22Rv1 (cell line): ENCODE measurements around the gene SLC5A5.

Experiments
- H3K27ac ChIP-seq: fragments of 450-650 bp; 2 replicates; pipeline ENCODE4 v1.5.1; 2017
- ZFX ChIP-seq: fragments of 450-650 bp; IDR thresholded peaks from 2 replicates; pipeline ENCODE4 v1.6.1; 2017; ENCODE audit warnings: antibody characterized with exemption, borderline replicate concordance
- TF ChIP-seq, protein P1 (sequence below): fragments of 450-650 bp; IDR thresholded peaks from 2 replicates; pipeline ENCODE4 v1.5.1; 2017; ENCODE audit warnings: mild to moderate bottlenecking

Gene SLC5A5

DNA sequence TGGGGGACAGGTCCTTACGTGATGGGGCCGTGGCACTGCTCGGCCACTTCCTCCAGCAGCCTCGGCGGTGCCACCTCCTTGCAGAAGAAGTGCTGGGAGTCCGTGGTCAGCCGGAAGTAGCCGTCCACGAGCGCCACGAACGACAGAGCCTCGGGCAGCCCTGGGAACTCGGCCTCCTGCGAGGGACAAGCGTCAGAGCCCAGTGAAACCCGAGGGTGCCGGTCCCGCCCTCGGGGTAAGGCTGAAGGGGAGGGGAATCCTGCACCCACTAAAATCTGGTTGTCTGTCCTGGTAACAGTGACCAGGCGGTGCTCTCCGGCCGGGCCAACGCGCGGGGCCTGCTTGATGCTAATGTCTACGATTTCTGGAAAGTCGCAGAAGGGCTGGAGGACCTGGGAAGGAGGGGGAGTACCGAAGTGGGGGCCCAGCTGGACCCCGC, 30.4 kb upstream of the SLC5A5 start:
- TF ChIP-seq, protein P1, sequence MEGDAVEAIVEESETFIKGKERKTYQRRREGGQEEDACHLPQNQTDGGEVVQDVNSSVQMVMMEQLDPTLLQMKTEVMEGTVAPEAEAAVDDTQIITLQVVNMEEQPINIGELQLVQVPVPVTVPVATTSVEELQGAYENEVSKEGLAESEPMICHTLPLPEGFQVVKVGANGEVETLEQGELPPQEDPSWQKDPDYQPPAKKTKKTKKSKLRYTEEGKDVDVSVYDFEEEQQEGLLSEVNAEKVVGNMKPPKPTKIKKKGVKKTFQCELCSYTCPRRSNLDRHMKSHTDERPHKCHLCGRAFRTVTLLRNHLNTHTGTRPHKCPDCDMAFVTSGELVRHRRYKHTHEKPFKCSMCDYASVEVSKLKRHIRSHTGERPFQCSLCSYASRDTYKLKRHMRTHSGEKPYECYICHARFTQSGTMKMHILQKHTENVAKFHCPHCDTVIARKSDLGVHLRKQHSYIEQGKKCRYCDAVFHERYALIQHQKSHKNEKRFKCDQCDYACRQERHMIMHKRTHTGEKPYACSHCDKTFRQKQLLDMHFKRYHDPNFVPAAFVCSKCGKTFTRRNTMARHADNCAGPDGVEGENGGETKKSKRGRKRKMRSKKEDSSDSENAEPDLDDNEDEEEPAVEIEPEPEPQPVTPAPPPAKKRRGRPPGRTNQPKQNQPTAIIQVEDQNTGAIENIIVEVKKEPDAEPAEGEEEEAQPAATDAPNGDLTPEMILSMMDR = no peak
- no peak for TF ChIP-seq ZFX
- H3K27ac ChIP-seq = peak overlapping the region; percentile 72

- H3K27ac ChIP-seq = peak overlapping the region; percentile 72
- TF ChIP-seq, protein P1 = no peak
- TF ChIP-seq ZFX = no peak
Observed at GRCh38 chr19:17841810-17842662, 29.7 kb upstream of the SLC5A5 start.

GRCh38 chr19:17842663-17843291, 29.0 kb upstream of the SLC5A5 start:
- TF ChIP-seq, protein P1 = no peak
- TF ChIP-seq ZFX = no peak
- H3K27ac ChIP-seq = peak overlapping the region; percentile 72

DNA sequence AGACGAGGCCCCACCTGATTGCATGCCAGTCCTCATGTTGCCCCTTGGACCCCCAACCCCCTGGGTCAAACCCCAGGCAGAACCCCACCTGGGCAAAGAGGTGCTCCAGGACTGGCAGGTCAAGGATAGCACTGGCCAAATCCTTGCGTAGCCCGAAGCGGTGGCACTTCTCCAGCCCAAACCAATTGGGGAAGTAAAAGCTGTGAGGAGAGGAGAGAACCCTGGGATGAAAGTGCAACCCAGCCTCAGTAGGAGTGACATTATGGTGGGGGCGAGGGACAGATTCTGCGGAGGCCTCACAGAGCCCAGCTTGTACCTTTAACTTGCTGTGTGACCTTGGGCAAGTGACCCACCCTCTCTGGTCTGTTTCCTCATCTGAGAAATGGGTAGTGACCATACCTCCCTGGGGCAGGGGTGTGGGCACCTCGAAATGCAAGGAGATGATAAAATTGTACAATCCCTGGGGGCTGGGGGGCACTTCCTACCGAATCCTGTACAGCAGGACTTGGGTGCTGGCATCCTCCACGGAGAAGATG, 28.4 kb upstream of the SLC5A5 start:
- H3K27ac ChIP-seq = no peak overlapping the region; the same call in 1 of the 2 replicates
- TF ChIP-seq ZFX = no peak
- TF ChIP-seq, protein P1 = no peak

DNA sequence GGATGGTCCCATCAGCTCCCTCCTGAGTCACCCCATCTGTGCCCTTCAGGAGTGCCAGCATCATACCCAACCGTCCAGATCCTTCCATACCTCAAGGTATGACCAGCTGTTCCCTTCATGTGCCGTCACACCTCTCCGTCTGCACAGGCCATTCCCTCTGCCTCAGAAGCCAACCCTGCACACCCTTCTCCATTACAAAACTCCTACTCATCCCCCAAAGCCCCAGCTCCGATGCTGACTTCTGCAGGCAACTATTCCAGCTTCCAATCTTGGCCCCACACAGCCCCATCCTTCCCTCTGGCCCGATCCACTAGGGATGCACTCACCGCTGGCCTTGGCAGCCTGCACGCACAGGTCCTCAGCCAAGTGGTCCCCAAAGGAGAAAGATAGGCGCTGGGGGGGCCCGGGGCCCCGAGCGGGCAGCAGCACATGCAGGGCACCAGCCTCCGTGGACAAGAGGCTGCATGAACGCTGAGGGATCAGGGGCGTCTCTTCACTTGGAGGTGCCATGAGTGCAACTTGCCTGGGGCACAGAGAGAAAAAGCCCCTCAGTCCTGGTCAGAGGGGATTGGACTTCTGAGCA, 27.7 kb upstream of the SLC5A5 start:
- TF ChIP-seq, protein P1 = no peak
- no peak for TF ChIP-seq ZFX
- H3K27ac ChIP-seq = no peak overlapping the region

GRCh38 chr19:17846146-17846545, 25.6 kb upstream of the SLC5A5 start:
- H3K27ac ChIP-seq = no peak overlapping the region
- no peak for TF ChIP-seq ZFX
- TF ChIP-seq, protein P1 = no peak
